Stimulated activated CD8-positive, alpha-beta memory T cell treated with anti-CD3 and anti-CD28 coated beads, Interleukin-15, amount 100 ng/mL, for 24 hours (primary cell): ENCODE data around the gene YWHAE.
"Not testable (repeated sequence)": the region's sequence is repeated elsewhere in the genome, so short reads cannot be mapped to it uniquely, and the experiment has no call there.

Experiments used
- DNase-seq: peaks from one replicate; pipeline ENCODE4 v3.0.0-alpha.2; 2020; ENCODE audit warnings: low read depth

YWHAE gene

GRCh38 chr17:1399679-1400512 is at the start of gene YWHAE:
Gene YWHAE, minus strand, starts transcription at chr17:1400222. Its CDS starts 112 bp downstream, at chr17:1400110.
- peak; percentile 96 for DNase-seq

DNA sequence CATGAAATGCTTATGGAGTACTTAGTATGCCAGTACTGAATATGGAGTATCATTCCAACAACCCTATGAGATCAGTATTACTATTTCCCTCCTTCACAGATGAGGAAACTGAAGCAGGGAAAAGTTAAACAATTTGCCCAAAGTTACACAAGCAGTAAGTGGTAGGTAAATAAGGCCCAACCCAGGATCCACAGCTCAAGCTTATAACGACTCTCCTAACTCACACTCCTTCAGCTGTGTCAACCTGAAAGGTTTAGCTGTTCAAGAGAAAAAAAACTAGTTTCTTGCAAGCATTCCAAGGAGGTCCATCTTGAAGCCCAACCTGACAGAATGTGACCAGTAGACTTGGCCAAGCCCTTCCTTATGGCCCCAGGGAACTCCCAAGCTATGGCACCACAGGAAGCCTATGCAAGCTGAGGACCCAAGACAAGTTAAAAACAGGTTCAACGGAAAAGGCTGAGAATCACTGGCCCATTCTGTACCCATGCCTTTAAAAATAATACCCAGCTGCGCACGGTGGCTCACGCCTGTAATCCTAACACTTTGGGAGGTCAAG is 49.5 kb upstream of the YWHAE start:
- no peak for DNase-seq

- no peak for DNase-seq
These were observed 47.0 kb upstream of the YWHAE start for GRCh38 chr17:1447052-1447451.

GRCh38 chr17:1446201-1446600 is 46.2 kb upstream of the YWHAE start:
- DNase-seq = no peak

- not testable (repeated sequence) for DNase-seq
These were observed 45.7 kb upstream of the YWHAE start for GRCh38 chr17:1445695-1446094.

DNA sequence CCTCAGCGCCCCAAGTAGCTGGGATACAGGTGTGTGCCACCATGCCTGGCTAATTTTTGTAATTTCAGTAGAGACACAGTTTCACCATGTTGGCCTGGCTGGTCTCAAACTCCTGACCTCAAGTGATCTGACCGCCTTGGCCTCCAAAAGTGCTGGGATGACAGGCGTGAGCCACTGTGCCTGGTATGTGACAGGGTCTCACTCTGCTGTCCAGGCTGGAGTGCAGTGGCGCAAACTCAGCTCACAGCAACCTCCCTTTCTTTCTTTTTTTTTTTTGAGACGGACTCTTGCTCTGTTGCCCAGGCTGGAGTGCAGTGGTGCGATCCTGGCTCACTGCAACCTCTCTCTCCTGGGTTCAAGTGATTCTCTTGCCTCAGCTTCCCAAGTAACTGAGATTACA is 42.7 kb upstream of the YWHAE start:
- DNase-seq = not testable (repeated sequence)

GRCh38 chr17:1442187-1442586 is 42.2 kb upstream of the YWHAE start:
- no peak for DNase-seq

DNA sequence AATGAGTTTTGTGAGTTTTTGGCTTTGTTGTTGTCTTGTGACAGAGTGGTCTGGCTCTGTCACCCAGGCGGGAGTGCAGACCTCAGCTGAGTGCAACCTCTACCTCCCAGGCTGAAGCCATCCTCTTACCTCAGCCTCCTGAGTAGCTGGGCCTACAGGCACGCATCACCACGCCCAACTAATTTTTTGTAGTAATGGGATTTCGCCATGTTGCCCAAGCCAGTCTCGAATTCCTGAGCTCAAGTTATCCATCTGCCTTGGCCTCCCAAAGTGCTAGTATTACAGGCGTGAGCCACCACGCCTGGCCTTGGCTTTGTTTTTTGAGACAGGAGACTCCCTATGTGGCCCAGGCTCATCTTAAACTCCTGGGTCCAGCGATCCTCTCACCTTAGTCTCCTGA is 40.9 kb upstream of the YWHAE start:
- no peak for DNase-seq

GRCh38 chr17:1438593-1439083 is 38.6 kb upstream of the YWHAE start:
- no peak for DNase-seq

- no peak for DNase-seq
These were observed 35.3 kb upstream of the YWHAE start for GRCh38 chr17:1435326-1435725.

- DNase-seq = no peak
These were observed 34.1 kb upstream of the YWHAE start for GRCh38 chr17:1434150-1434549.

GRCh38 chr17:1431631-1432104 is 31.6 kb upstream of the YWHAE start:
- DNase-seq = no peak

- no peak for DNase-seq
These were observed 23.6 kb upstream of the YWHAE start for GRCh38 chr17:1423456-1424135.

GRCh38 chr17:1422885-1423284 is 22.9 kb upstream of the YWHAE start:
- DNase-seq = no peak

- no peak for DNase-seq
These were observed 21.4 kb upstream of the YWHAE start for GRCh38 chr17:1421470-1421869.

- no peak for DNase-seq
These were observed 21.0 kb upstream of the YWHAE start for GRCh38 chr17:1420981-1421380.

DNA sequence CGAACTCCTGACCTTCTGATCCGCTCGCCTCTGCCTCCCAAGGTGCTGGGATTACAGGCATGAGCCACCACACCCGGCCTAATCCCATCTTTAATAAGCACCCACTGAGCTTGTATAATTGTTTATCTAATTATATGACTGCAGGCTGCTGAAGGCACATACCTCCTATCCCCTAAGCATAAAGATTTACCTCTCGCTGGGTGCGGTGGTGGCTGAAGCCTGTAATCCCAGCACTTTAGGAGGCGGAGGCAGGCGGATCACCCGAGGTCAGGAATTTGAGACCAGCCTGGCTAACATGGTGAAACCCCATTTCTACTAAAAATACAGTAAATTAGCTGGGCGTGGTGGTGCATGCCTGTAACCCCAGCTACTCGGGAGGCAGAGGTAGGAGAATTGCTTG is 20.1 kb upstream of the YWHAE start:
- no peak for DNase-seq

DNA sequence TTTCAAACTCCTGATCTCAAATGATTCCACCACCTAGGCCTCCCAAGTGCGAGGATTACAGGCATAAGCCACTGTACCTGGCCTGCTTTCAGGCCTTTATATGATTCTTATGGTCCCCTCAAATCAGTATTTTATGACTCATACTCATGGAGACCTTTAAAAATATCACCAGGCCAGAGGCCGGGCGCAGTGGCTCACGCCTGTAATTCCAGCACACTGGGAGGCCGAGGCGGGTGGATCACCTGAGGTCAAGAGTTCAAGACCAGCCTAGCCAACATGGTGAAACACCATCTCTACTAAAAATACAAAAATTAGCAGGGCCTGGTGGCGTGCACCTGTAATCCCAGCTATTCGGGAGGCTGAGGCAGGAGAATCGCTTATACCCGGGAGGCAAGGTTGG is 18.5 kb upstream of the YWHAE start:
- not testable (repeated sequence) for DNase-seq

DNA sequence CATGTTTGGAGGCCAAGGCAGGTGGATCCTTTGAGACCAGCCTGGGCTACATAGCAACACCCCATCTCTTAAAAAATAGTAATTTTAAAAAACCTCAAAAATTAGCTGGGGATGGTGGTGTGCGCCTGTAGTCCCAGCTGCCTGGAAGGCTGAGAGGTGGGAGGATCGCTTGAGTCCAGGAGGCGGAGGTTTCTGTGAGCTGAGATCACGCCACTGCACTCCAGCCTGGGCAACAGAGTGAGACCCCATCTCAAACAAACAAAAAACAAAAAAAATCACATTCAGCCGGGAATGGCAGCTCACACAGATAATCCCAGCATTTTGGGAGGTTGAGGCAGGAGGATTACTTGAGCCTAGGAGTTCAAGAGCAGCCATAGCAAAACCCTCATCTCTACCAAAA is 16.4 kb upstream of the YWHAE start:
- DNase-seq = no peak

DNA sequence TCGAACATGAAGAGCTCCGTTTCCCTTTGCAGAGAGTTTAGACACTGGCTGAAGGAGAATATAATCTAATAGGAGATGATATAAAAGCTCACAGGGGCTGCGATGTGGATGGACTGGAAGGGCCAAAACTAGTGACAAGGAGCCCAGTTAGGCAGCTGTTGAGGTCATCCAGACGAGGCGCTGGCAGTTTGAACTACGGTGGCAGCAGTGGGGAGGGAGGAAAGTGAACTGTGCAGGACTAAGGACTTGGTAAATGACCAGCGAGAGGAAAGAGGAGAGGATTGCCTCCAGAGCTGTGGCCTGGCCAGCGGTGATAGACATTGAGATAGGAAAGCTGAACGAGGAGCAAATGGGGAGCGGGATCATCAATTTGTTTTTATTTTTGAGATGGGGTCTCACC is 14.6 kb upstream of the YWHAE start:
- no peak for DNase-seq

- no peak for DNase-seq
These were observed 14.1 kb upstream of the YWHAE start for GRCh38 chr17:1414001-1414574.

- no peak for DNase-seq
These were observed 13.3 kb upstream of the YWHAE start for GRCh38 chr17:1413281-1413791.
